HG02642 (cell line): ENCODE data around the gene ZNF592.

Experiments used
- ATAC-seq: cut with Tn5 transposase; IDR thresholded peaks from one replicate; pipeline ENCODE4 v1.9.1; 2021; ENCODE audit warnings: mild to moderate bottlenecking; ENCODE audit not compliant: unreplicated experiment, poor library complexity

ZNF592 gene

DNA sequence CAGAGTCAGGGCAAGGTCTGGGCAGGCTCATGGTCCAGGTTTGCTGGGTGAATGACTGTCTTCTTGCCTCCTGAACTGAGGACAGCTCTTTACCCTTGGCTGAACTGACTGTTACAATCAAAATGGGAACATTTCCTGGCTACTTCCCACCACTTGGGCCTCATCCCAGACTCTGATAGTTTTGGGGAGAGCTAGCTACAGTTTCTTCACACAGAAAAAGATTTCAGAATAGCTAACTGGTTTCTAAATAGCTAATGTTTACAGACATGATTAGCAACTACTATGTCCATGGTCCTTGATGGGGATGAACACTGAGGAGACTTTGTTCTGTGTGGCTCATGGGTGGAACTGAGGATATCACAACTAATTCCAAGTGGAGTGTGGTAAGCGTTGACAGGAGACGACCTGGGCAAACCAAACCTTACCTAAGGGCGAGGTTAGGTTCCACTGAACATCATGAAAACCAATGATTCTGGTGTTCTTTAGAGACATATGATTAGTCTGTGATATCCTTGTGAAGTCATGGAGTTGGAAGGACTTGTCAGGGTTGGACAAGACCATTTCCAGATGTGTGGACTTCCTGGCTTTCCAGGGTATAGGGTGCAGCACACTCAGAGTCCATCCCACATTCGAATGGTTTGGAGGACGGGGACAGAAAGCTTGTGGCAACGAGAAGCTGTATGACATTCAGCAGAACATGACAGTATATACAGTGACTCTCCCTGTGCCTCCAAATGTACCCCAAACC is 76.0 kb downstream of the ZNF592 start:
- ATAC-seq: no peak

GRCh38 chr15:84826369-84826823 is 78.0 kb downstream of the ZNF592 start:
- ATAC-seq: no peak

- no peak for ATAC-seq
Observed at GRCh38 chr15:84827246-84827645, 78.9 kb downstream of the ZNF592 start.

DNA sequence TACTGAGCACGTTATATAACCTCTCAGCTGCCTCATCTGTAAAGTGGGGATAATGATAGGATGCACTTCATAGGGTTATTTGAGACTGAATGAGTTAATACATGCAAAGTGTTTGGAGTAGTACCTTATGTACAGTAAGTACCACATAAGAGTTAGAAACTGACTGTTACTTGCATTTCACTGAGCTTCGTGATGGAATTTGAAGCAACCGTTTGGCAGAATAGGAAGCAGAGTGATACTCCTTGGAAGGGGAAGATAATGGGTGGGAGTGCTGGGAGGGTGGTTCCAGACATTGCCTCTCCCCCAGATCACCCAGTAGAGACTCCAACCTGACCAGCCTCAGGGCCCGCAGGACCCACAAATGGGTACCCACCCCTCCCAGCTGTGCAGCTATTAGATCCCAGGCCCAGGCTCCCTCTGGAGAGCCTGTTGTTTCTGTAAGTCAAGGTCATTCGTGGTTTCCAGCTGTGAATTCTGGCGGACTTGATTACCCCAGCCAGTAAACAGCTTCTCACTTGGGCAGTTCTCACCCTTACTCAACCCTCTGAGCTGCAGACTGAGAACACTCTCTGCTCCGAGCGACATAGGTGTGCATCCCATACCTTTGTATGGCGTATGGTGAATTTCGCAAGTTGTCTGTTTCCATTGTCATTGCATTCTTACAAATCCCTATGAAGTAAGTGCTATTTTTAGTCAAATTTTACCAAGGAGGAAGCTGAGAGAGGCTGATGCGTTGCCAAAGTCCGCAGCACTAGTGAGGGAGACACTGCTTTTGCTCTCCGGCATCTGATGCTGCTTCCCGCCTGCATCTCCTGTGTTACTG is 79.9 kb downstream of the ZNF592 start:
- ATAC-seq: no peak

DNA sequence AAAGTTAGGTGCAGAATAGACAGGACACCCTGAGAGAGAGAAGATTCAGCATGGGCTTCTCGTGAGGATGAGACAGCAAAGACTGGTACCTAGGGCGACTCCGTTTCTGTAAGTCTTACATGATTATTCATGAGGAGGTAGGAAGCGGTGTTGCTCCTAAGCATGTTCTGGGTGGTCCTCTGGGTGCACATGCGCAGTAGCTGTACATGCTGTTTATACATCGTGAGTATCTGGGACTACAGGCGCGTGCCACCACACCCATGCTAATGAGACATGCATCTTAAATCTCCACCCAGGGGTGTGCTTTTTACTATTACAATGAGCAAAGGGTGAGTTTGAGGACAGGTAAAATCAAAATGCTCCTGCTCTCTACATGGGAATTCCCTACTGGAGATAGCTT is 81.0 kb downstream of the ZNF592 start:
- ATAC-seq: no peak

DNA sequence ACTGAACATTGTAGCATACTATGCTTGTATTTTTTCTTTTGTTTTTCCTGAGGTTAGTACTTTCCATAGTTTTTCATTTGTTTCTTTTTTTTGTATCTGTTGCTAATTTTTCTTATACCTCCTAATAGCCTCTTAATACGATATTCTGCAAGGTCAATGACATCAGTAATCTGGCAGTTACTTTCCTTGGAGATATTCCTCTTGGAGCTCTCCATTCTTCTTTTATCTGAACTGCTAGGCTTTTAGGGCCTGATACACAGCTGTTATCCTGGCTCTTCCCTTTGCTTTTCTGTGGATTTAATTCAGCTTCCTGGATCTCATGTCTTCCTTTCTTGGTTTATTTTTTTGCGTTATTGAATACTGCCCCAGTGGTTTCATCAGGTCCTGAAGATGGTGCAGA is 81.6 kb downstream of the ZNF592 start:
- ATAC-seq: no peak

GRCh38 chr15:84831028-84831427 is 82.6 kb downstream of the ZNF592 start:
- ATAC-seq: no peak

GRCh38 chr15:84831613-84832012 is 83.2 kb downstream of the ZNF592 start:
- ATAC-seq: no peak

DNA sequence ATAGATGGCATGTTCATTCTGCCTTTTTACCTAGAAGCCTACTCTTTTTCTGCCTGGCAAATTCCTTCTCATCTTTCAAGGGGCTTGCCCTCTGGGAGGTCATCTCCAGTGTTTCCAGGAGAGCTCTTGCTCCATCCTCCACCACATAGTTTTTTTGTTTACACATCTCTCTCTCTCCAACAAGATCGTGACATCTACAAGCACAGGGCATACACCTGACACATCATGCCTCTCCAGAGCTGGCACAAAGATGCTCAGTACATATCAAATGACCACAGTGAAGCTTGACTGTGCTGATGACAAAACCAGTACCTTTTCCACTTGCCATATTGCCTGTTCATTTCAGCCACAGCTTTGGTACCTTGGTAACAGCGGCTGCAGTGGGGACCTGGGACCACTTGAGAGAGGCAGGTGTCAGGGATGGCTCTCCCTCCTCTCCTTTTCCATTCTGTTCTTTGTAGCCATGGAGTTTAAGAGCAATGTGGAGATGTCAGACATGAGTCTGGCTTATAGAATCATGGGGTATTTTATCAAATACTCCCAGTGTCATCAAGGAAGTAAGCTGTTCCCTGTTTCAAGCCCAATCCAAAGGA is 84.2 kb downstream of the ZNF592 start:
- ATAC-seq: no peak

DNA sequence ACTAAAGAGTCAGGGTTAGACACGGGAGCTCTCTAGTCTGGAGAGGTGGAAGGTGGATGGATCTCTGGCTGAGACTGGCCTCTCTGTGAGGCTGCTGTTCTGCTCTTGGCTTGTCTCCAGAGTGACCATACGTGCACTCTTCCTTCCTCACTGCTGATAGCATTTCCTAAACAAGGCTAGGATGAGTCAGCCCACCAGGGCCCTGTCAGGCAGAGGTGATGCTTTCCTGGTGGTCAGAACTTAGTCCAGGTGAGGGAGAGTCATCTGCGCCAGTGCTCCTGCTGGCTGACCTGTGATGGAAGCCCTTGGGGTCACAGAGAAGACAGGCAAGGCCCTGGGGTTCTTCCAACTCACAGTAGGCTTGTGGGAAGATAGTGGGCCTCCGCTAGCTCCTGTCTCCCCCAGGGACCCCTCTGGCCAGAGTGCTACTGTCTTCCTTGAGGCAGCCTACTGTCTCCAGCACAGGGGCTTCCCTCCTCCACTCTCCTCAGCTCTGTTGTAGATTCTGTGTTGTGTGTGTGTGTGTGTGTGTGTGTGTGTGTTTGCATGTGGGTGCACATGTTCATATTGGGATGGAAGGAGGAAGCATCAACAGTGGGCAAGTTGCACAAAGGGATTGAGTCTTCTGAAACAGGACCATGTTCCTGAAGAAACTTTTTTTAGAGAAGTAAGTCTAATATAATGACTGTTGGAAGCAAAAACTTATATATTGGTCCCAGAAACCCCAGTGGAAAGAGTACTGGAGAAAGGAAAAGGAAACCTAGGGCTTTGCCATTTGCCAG is 85.2 kb downstream of the ZNF592 start:
- ATAC-seq: no peak

DNA sequence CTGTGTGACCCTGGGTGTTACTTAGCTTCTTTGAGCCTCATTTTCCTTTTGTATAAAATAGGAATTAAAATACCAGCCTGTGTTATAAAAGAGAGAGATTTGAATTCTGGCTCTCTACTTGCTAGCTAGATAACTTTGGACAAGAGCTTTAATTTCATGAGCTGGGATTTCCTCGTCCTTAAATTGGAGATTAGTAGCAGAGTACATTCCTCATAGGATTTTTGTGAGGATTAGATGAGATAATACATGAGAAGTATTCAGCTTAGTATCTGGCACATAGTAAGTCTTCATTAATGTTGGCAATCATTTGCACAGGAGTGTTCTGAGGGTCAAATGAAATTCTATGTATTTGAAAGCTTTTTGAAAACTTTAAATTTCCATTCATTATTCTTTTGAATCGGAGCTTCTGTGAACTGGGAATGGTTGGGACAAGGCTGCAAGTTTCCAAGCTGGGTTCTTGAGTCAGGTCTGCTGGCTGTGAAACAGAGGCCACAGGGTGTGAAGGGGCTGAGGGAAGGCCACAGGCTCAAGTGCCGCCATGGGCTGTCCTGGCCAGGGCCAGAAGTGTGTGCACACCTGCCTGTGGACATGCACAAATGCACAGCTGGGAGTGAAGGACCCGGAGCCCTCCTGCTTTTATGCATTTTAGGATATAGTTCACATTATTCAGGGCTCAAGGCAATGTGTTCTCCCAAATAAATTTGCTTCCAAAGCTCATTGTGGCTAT is 86.0 kb downstream of the ZNF592 start:
- ATAC-seq: no peak

DNA sequence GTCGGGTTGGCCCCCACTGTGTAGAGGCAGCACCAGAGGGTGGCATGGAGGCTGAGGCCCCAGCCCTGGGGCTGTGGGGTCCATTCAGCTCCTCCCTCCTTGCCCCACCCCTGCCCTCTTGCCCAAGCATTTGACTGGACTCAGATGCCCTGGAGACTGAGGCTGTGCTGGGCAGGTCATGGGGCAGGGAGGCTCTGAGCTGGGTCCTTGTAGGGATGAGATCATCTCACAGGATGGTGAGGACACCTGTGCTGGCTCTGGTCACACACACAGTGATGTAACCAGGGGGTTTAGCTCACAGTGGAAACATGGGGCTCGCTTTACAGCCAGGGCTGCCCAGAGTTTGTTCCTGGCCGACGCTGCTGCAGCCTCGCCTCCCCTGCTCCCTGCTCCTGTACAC is 86.6 kb downstream of the ZNF592 start:
- no peak for ATAC-seq

DNA sequence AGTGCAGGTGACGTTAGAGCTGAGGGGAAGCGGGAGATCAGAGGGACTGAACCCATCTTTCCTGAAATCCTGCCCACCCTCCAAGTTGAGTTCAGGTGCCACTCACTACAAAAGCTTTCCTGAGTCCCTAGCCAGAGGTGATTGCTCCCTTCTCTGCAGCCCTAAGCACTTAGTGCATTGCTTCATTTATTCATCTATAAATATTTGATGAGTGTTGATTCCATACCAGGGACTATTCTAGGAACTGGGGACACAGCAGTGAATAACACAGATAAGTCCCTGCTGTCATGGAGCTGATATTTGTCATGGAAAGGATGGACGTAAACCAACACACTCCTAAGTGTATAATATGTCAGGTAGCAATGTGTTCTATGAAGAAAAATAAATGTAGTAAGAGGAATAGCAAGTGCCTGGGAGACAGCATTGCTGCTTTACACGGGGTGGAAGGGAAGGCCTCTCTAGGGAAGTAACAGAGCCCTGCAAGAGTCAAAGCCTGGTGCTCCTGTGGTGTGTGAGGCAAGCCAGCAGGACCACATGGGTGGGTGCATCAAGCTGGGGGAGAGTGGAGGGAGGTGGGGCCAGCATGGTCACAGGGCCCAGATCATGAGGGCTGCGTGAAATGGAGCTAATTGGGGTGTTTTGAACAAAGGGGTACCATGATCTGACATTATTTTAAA is 87.4 kb downstream of the ZNF592 start:
- ATAC-seq: no peak

GRCh38 chr15:84836844-84837243 is 88.5 kb downstream of the ZNF592 start:
- ATAC-seq: no peak

DNA sequence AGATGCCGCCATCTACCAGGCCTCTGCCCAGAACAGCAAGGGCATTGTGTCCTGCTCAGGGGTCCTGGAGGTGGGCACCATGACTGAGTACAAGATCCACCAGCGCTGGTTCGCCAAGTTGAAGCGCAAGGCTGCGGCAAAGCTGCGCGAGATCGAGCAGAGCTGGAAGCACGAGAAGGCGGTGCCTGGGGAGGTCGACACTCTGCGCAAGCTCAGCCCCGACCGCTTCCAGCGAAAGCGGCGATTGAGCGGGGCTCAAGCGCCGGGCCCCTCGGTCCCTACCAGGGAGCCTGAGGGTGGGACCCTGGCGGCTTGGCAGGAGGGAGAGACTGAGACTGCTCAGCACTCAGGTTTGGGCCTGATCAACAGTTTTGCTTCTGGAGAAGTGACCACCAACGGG is 91.3 kb downstream of the ZNF592 start:
- no peak for ATAC-seq

GRCh38 chr15:84840255-84840654 is 91.9 kb downstream of the ZNF592 start:
- ATAC-seq: no peak

- no peak for ATAC-seq
Observed at GRCh38 chr15:84840741-84841429, 92.5 kb downstream of the ZNF592 start.

GRCh38 chr15:84842781-84843180 is 94.4 kb downstream of the ZNF592 start:
- no peak for ATAC-seq

DNA sequence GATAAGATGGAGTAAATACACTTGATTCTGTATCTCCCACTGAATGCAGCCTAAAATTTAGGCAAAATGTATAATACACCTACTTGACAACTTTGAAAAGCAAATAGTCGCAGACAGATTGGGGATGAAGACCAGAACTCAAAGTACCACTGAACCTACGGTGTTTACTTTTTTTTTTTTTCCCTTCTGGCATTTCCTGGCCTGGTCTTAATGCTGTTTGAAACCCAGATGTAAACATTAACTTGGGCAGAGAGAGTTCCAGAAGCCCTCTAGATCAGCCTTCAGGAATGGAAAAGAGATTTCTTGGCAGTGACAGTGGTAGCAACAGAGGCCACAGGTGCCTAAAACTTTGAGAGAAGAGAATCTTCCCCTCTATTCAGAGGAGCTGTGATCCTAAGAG is 96.6 kb downstream of the ZNF592 start:
- no peak for ATAC-seq
